ENCODE results near the gene DCC.

- no peak for TF ChIP-seq POLR2A (IDR thresholded peaks at IDR 0.05)
- TF ChIP-seq CTCF (IDR thresholded peaks at IDR 0.05) = no peak
These were observed 27.7 kb upstream of the DCC start for GRCh38 chr18:52312346-52312745.
